OCI-LY3 (cell line): ENCODE measurements around the gene SLC26A11.
"Not testable (repeated sequence)": the region's sequence is repeated elsewhere in the genome, so short reads cannot be mapped to it uniquely, and the experiment has no call there.

Source experiments
- H2AFZ ChIP-seq: fragments of 200-600, 300-600 bp; shearing (Covaris generic); 2 replicates; pipeline ENCODE4 v1.6.0; 2014; ENCODE audit warnings: antibody characterized with exemption, low read depth, low read length
- H3K27ac ChIP-seq: fragments of 200-600, 300-600 bp; sonication (generic); 2 replicates; pipeline ENCODE4 v1.5.1; 2014; ENCODE audit warnings: mild to moderate bottlenecking, low read length, moderate library complexity, mixed read lengths
- H3K27me3 ChIP-seq: fragments of 200-600, 300-600 bp; sonication (generic); 2 replicates; pipeline ENCODE4 v1.6.1; 2014; ENCODE audit warnings: low read depth, low read length, mixed read lengths
- H3K36me3 ChIP-seq: fragments of 200-600, 300-600 bp; sonication (generic); replicated peaks from 2 replicates; pipeline ENCODE3; 2014; ENCODE audit warnings: low read depth, low read length, mixed read lengths
- H3K4me1 ChIP-seq: fragments of 300-600, 200-600 bp; sonication (generic); 2 replicates; pipeline ENCODE4 v1.6.1; 2014; ENCODE audit warnings: low read length, mixed read lengths
- H3K4me2 ChIP-seq: fragments of 200-600, 300-600 bp; sonication (generic); 2 replicates; pipeline ENCODE4 v1.6.1; 2014; ENCODE audit warnings: low read length, mixed read lengths
- H3K4me3 ChIP-seq: fragments of 300-600, 200-600 bp; sonication (generic); 2 replicates; pipeline ENCODE4 v1.5.1; 2014; ENCODE audit warnings: antibody characterized with exemption, mild to moderate bottlenecking, low read length, moderate library complexity
- H3K79me2 ChIP-seq: fragments of 300-600, 200-600 bp; shearing (Covaris generic); 2 replicates; pipeline ENCODE4 v1.6.1; 2014; ENCODE audit warnings: mild to moderate bottlenecking, low read length, mixed read lengths
- H3K9ac ChIP-seq: fragments of 300-600, 200-600 bp; shearing (Covaris generic); 2 replicates; pipeline ENCODE4 v1.6.0; 2014; ENCODE audit warnings: mild to moderate bottlenecking, low read length, moderate library complexity
- H3K9me3 ChIP-seq: fragments of 200-600, 300-600 bp; shearing (Covaris generic); 2 replicates; pipeline ENCODE4 v1.6.1; 2014; ENCODE audit warnings: low read length, mixed read lengths; ENCODE audit not compliant: insufficient read depth
- H4K20me1 ChIP-seq: fragments of 200-600, 300-600 bp; sonication (generic); 2 replicates; pipeline ENCODE4 v1.6.1; 2016; ENCODE audit warnings: low read length, mixed read lengths; ENCODE audit not compliant: insufficient read depth
- EZH2phosphoT487 ChIP-seq: fragments of 200-600 bp; shearing (Covaris generic); IDR thresholded peaks from 2 replicates; pipeline ENCODE4 v1.6.1; 2018; ENCODE audit warnings: antibody characterized with exemption, mixed run types, low read depth
- TF ChIP-seq, protein P1 (sequence below): fragments of 200-600, 300-600 bp; sonication (generic); IDR thresholded peaks from 2 replicates; pipeline ENCODE4 v1.5.1; 2014; ENCODE audit warnings: antibody characterized with exemption, low read length, low read depth

The SLC26A11 gene

DNA sequence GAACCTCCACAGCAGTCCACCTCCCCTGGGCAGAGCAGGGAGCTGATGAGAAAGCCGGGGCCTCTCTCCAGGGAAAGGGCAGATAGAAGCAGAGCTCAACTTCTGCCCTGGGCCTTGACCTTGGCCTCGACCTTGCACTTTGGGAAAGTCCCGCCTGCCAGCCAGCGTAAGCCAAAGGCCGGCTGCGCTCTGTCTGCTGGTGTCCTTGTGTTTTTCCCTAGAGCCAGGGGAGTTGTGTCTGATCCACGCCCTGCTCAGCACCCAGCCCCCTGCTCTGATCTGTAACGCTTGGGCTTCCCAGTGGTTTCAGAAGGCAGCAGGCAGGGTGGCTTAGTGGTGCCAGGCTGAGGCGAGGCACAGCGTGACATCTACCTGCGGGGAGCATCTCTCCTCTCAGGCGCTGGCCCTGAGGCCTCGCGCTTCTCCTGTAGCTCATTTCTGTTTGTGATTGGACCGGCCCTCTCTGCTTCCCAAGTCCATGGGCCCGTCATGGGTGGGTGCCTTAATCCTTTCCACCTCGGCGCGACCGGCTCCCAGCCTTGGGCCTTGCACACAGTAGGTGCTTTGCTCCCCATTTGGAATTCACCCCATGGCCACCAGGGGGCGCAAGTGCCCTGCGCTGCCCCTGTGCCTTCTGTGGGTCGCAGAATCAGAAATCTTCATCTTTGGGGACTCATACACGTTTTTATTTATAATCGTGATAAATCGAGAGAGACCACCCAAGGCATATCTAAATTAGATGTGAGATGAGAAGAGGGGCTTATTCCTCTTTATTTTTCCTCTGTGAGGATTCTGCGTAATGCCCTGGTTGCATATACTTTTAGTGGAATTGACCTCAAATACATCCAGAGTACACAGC lies 24.3 kb upstream of the SLC26A11 start:
- Histone ChIP-seq H3K27me3 (no peaks in the 10 kb centered on the region), H3K27ac (no peak overlapping the region), H3K4me3 (no peak overlapping the region), H2AFZ (no peak overlapping the region), H3K9ac (no peak overlapping the region), H3K4me1 (no peaks in the 10 kb centered on the region), H3K9me3 (no peaks in the 10 kb centered on the region), H4K20me1 (no peaks in the 10 kb centered on the region), H3K79me2 (no peaks in the 10 kb centered on the region), H3K36me3 (no peaks in the 10 kb centered on the region), H3K4me2 (no peak overlapping the region)
- TF ChIP-seq, protein P1, sequence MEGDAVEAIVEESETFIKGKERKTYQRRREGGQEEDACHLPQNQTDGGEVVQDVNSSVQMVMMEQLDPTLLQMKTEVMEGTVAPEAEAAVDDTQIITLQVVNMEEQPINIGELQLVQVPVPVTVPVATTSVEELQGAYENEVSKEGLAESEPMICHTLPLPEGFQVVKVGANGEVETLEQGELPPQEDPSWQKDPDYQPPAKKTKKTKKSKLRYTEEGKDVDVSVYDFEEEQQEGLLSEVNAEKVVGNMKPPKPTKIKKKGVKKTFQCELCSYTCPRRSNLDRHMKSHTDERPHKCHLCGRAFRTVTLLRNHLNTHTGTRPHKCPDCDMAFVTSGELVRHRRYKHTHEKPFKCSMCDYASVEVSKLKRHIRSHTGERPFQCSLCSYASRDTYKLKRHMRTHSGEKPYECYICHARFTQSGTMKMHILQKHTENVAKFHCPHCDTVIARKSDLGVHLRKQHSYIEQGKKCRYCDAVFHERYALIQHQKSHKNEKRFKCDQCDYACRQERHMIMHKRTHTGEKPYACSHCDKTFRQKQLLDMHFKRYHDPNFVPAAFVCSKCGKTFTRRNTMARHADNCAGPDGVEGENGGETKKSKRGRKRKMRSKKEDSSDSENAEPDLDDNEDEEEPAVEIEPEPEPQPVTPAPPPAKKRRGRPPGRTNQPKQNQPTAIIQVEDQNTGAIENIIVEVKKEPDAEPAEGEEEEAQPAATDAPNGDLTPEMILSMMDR = peak; percentile 95
- no peak for TF ChIP-seq EZH2phosphoT487

DNA sequence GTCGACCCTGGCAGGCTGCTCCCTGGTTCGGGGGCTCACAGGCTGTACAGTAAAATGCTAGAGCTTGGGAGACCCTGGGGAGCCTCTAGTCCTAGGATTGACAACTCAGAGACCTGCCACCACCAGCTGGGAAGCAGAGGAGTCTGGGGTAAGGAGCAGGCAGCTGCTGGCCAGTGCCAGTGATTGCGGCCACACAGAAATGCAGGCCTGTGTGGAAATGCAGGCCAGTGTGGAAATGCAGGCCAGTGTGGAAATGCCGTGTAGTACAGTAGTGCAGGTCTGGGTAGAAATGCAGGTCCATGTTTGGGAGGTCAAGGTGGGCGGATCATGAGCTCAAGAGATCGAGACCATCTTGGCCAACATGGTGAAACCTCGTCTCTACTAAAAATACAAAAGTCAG lies 23.6 kb upstream of the SLC26A11 start:
- no peaks in the 10 kb centered on the region for H3K4me1 ChIP-seq
- TF ChIP-seq EZH2phosphoT487 = no peak
- no peak overlapping the region for H2AFZ ChIP-seq
- no peaks in the 10 kb centered on the region for H3K9me3 ChIP-seq
- no peaks in the 10 kb centered on the region for H3K36me3 ChIP-seq
- H3K4me2 ChIP-seq = no peak overlapping the region
- H3K4me3 ChIP-seq = no peak overlapping the region
- no peaks in the 10 kb centered on the region for H3K79me2 ChIP-seq
- no peak overlapping the region for H3K9ac ChIP-seq
- no peaks in the 10 kb centered on the region for H4K20me1 ChIP-seq
- no peak overlapping the region for H3K27ac ChIP-seq
- H3K27me3 ChIP-seq = no peaks in the 10 kb centered on the region

DNA sequence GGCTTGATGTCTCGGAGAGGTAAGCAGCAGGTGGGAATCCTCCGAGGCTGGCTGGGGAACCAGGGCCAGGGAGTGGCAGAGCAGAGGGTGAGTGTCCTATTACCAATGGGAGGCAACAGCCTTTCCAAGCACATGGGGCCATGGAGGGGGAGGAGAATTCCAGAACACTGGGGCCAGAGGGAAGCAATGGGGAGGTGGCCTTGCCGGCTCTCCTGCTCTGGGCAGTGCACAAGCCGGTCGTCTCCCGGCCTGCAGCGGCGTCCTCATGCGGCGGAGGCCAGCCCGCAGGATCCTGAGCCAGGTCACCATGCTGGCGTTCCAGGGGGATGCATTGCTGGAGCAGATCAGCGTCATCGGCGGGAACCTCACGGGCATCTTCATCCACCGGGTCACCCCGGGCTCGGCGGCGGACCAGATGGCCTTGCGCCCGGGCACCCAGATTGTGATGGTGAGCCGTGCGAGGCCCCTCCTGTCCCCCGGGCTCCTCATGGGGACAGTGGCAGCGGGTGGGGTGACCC lies 22.0 kb upstream of the SLC26A11 start:
- Histone ChIP-seq H3K36me3 (no peaks in the 10 kb centered on the region), H4K20me1 (no peaks in the 10 kb centered on the region), H3K79me2 (no peaks in the 10 kb centered on the region), H2AFZ (no peak overlapping the region), H3K9ac (no peak overlapping the region), H3K27ac (no peak overlapping the region), H3K9me3 (no peaks in the 10 kb centered on the region), H3K4me2 (no peak overlapping the region), H3K4me3 (no peak overlapping the region), H3K27me3 (no peaks in the 10 kb centered on the region), H3K4me1 (no peaks in the 10 kb centered on the region)
- TF ChIP-seq, protein P1 = no peak
- TF ChIP-seq EZH2phosphoT487 = no peak

DNA sequence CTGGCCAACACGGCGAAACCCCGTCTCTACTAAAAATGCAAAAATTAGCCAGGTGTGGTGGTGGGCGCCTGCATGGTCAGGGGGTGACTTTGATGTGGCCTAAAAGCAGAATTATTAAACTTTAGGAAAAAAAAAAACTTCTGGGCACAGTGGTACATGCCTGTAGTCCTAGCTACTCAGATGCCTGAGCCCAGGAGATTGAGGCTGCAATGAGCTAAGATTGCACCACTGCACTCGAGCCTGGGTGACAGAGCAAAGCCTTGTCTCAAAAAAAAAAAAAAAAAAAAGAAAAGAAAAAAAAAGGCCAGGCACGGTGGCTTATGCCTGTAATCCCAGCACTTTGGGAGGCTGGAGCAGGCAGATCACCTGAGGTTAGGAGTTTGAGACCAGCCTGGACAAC lies 20.9 kb upstream of the SLC26A11 start:
- not testable (repeated sequence) for H3K36me3 ChIP-seq, H4K20me1 ChIP-seq, H3K4me1 ChIP-seq, H2AFZ ChIP-seq, H3K4me2 ChIP-seq, H3K27ac ChIP-seq, H3K27me3 ChIP-seq, H3K9me3 ChIP-seq, H3K4me3 ChIP-seq, H3K79me2 ChIP-seq, H3K9ac ChIP-seq

DNA sequence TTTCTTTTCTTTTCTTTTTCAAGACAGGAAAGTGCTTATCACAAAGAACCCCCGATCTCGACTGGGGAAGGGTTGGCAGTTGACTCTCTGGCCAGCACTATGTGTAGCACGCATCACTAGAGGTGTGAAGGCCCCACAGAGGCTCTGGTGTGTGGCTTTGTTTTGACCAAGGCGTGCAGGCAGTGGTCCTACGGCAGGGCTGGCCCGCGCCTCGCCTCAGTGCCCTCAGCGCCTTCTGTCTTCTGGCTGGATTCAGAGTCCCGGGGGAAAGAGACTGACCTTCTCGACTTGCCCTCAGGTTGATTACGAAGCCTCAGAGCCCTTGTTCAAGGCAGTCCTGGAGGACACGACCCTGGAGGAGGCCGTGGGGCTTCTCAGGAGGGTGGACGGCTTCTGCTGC lies 18.8 kb upstream of the SLC26A11 start:
- TF ChIP-seq, protein P1 = no peak
- no peak for TF ChIP-seq EZH2phosphoT487
- no peak overlapping the region for H3K4me3 ChIP-seq

More for the DNA sequence above, 18.8 kb upstream of the SLC26A11 start:
- Histone ChIP-seq H3K27me3 (no peaks in the 10 kb centered on the region), H3K27ac (no peak overlapping the region), H3K9ac (no peak overlapping the region), H3K4me1 (no peaks in the 10 kb centered on the region), H3K9me3 (no peaks in the 10 kb centered on the region), H4K20me1 (no peaks in the 10 kb centered on the region), H3K36me3 (no peaks in the 10 kb centered on the region), H3K4me2 (no peak overlapping the region), H2AFZ (no peak overlapping the region), H3K79me2 (no peaks in the 10 kb centered on the region)
